HepG2 (cell line): ENCODE data around the gene SLC7A10. TPM values are rescaled to one million over a fixed set of nuclear protein-coding genes. Genes with fewer than 3 reads are reported as not detected.

Source experiments
- ELF4 ChIP-seq: sonication (generic); formaldehyde crosslinking; IDR thresholded peaks from 2 replicates; pipeline ENCODE4 v1.5.0; 2020; ENCODE audit warnings: missing genetic modification reagents, mild to moderate bottlenecking, moderate library complexity, borderline replicate concordance
- JARID2 ChIP-seq: sonication (generic); formaldehyde crosslinking; IDR thresholded peaks from 2 replicates; pipeline ENCODE4 v1.8.1; 2023; ENCODE audit warnings: missing genetic modification reagents, inconsistent platforms; ENCODE audit not compliant: insufficient replicate concordance
- MXD4 ChIP-seq: IDR thresholded peaks from 2 replicates; pipeline ENCODE4 v1.6.1; 2016; ENCODE audit warnings: mild to moderate bottlenecking, missing biosample characterization, missing genetic modification reagents
- MXI1 ChIP-seq: IDR thresholded peaks from 3 replicates; pipeline ENCODE4 v1.6.1; 2012; ENCODE audit warnings: low read depth, low read length, inconsistent platforms, borderline replicate concordance
- NCOA2 ChIP-seq: sonication (generic); formaldehyde crosslinking; IDR thresholded peaks from 2 replicates; pipeline ENCODE4 v1.8.0; 2022; ENCODE audit warnings: inconsistent platforms
- RBFOX2 ChIP-seq: fragments of 200-400 bp; formaldehyde crosslinking; IDR thresholded peaks from 2 replicates; pipeline ENCODE4 v1.6.1; 2017; ENCODE audit warnings: low read depth, mild to moderate bottlenecking, low read length
- REXO4 ChIP-seq: sonication (generic); formaldehyde crosslinking; IDR thresholded peaks from 2 replicates; pipeline ENCODE4 v1.8.0; 2022; ENCODE audit warnings: missing genetic modification reagents, mild to moderate bottlenecking, borderline replicate concordance
- SP4 ChIP-seq: sonication (generic); formaldehyde crosslinking; IDR thresholded peaks from 2 replicates; pipeline ENCODE4 v1.8.1; 2023; ENCODE audit warnings: mild to moderate bottlenecking, missing genetic modification reagents
- TARDBP ChIP-seq: sonication (generic); formaldehyde crosslinking; IDR thresholded peaks from 2 replicates; pipeline ENCODE4 v1.8.0; 2022; ENCODE audit warnings: mild to moderate bottlenecking, missing genetic modification reagents
- ZFY ChIP-seq: sonication (generic); formaldehyde crosslinking; IDR thresholded peaks from 2 replicates; pipeline ENCODE4 v1.4.0; 2020; ENCODE audit warnings: missing genetic modification reagents
- ZNF7 ChIP-seq: IDR thresholded peaks from 2 replicates; pipeline ENCODE4 v1.6.1; 2016; ENCODE audit warnings: missing biosample characterization, missing genetic modification reagents
- ZNF788 ChIP-seq: sonication (generic); formaldehyde crosslinking; IDR thresholded peaks from 2 replicates; pipeline ENCODE4 v1.5.0; 2020; ENCODE audit warnings: mild to moderate bottlenecking, missing genetic modification reagents, borderline replicate concordance
- polyA plus RNA-seq, 8 experiments: library from polyadenylated mRNA; depleted of rRNA in 3 of 8; stranded (reverse) in 7 of 8; unstranded in 1 of 8; fragments of >200 nt; fragmentation: Illumina TruSeq in 4 of 8; extraction: Trizol in 4 of 8; gene quantifications; 2 replicates each; pipeline versions ENCODE4 v1.2.1 to v1.2.3, GENCODE V29; 2011 to 2016; ENCODE audit warnings: low read depth in 4 of 8, missing spikeins in 1 of 8, mixed read lengths in 1 of 8; ENCODE audit not compliant: insufficient read depth in 1 of 8
- total RNA-seq, 5 experiments: library from RNA; depleted of rRNA; stranded (reverse); fragments of >200 nt; fragmentation: Illumina TruSeq; extraction: Trizol; gene quantifications; 2 replicates each; pipeline ENCODE4 v1.2.3, GENCODE V29; 2016; ENCODE audit warnings: low read depth in 1 of 5
- TF ChIP-seq, protein P1 (sequence below): sonication (generic); formaldehyde crosslinking; IDR thresholded peaks from 2 replicates; pipeline ENCODE4 v1.8.1; 2023; ENCODE audit warnings: missing genetic modification reagents, mild to moderate bottlenecking, borderline replicate concordance
- TF ChIP-seq, protein P2 (sequence below): sonication (generic); formaldehyde crosslinking; IDR thresholded peaks from 2 replicates; pipeline ENCODE4 v1.4.0; 2020; ENCODE audit warnings: missing genetic modification reagents
- TF ChIP-seq, protein P3 (sequence below): sonication (generic); formaldehyde crosslinking; IDR thresholded peaks from 2 replicates; pipeline ENCODE4 v1.5.0; 2020; ENCODE audit warnings: missing genetic modification reagents
- TF ChIP-seq, protein P4 (sequence below): IDR thresholded peaks from 2 replicates; pipeline ENCODE4 v1.6.1; 2016; ENCODE audit warnings: low read depth, borderline replicate concordance
- TF ChIP-seq, protein P5 (sequence below): sonication (generic); formaldehyde crosslinking; IDR thresholded peaks from 2 replicates; pipeline ENCODE4 v1.4.0; 2020; ENCODE audit warnings: missing genetic modification reagents
- TF ChIP-seq, protein P6 (sequence below): sonication (generic); formaldehyde crosslinking; IDR thresholded peaks from 2 replicates; pipeline ENCODE4 v1.5.1; 2020; ENCODE audit warnings: mild to moderate bottlenecking, missing genetic modification reagents, moderate library complexity

The SLC7A10 gene
- total and polyA plus RNA-seq, 2 of the 13 experiments (the other 11 are each of a cell fraction or from before 2014, with no cell fraction given): 1.1 to 2.2 TPM

DNA sequence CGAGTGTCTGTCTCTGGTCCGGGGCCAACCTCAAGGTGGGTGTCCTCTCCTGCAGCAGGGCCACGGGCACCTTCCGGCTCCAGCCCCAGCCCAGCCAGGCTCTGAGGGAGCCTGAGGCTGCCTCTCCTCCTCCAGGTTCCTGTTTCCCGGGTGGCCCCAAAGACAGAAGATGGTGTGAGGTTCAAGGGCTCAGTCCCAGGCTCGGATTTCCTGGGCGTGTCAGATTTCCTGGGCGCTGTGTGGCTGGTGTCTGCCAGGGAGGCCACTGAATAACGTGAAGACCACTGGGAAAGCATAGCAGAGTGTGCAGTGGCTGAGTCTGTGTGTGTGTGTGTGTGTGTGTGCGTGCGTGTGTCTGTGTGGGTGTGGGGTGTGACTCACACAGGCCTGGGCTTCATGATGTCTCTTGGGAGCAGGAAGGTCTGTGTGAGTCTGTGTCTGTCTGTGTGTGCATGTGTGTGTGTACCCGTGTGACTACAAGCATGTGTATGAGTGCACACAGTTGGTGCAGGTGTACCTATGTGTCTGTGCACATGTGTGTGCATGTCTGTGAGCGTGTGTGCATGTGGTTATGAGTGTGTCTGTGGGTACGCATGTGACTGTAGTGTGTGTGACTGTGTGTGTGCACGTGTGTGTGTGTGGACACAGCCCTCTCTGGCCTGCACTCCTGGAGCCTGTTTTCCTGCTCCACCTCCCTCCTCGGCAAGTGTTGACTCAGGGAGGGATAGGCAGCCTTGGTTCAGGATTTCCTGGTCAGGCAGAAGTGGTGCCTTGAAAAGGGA is 48.4 kb upstream of the SLC7A10 start (continued):
- TF ChIP-seq TARDBP (CRISPR knock-in tag): peak; percentile 90
- TF ChIP-seq, protein P1, sequence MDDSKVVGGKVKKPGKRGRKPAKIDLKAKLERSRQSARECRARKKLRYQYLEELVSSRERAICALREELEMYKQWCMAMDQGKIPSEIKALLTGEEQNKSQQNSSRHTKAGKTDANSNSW: no peak
- TF ChIP-seq NCOA2 (CRISPR knock-in tag): peak; percentile 63
- TF ChIP-seq, protein P2, sequence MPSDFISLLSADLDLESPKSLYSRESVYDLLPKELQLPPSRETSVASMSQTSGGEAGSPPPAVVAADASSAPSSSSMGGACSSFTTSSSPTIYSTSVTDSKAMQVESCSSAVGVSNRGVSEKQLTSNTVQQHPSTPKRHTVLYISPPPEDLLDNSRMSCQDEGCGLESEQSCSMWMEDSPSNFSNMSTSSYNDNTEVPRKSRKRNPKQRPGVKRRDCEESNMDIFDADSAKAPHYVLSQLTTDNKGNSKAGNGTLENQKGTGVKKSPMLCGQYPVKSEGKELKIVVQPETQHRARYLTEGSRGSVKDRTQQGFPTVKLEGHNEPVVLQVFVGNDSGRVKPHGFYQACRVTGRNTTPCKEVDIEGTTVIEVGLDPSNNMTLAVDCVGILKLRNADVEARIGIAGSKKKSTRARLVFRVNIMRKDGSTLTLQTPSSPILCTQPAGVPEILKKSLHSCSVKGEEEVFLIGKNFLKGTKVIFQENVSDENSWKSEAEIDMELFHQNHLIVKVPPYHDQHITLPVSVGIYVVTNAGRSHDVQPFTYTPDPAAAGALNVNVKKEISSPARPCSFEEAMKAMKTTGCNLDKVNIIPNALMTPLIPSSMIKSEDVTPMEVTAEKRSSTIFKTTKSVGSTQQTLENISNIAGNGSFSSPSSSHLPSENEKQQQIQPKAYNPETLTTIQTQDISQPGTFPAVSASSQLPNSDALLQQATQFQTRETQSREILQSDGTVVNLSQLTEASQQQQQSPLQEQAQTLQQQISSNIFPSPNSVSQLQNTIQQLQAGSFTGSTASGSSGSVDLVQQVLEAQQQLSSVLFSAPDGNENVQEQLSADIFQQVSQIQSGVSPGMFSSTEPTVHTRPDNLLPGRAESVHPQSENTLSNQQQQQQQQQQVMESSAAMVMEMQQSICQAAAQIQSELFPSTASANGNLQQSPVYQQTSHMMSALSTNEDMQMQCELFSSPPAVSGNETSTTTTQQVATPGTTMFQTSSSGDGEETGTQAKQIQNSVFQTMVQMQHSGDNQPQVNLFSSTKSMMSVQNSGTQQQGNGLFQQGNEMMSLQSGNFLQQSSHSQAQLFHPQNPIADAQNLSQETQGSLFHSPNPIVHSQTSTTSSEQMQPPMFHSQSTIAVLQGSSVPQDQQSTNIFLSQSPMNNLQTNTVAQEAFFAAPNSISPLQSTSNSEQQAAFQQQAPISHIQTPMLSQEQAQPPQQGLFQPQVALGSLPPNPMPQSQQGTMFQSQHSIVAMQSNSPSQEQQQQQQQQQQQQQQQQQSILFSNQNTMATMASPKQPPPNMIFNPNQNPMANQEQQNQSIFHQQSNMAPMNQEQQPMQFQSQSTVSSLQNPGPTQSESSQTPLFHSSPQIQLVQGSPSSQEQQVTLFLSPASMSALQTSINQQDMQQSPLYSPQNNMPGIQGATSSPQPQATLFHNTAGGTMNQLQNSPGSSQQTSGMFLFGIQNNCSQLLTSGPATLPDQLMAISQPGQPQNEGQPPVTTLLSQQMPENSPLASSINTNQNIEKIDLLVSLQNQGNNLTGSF (CRISPR knock-in tag): no peak
- TF ChIP-seq ELF4 (CRISPR knock-in tag): no peak
- TF ChIP-seq MXI1: 0 out of 3 replicates have a peak, but pooled peaks have one; percentile 50
- no peak for TF ChIP-seq JARID2 (CRISPR knock-in tag)
- TF ChIP-seq ZFY (CRISPR knock-in tag): peak; percentile 71
- no peak for TF ChIP-seq RBFOX2
- TF ChIP-seq REXO4: no peak
- TF ChIP-seq, protein P3, sequence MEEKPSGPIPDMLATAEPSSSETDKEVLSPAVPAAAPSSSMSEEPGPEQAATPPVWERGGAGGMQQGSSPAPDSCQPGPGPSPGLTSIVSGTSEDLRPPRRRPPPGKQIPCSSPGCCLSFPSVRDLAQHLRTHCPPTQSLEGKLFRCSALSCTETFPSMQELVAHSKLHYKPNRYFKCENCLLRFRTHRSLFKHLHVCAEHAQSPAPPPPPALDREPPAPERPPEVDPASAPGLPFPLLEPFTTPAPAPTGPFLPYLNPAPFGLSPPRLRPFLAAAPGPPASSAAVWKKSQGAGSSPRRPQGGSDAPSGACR (CRISPR knock-in tag): no peak
- TF ChIP-seq, protein P4, sequence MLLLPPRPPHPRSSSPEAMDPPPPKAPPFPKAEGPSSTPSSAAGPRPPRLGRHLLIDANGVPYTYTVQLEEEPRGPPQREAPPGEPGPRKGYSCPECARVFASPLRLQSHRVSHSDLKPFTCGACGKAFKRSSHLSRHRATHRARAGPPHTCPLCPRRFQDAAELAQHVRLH: 0 out of 2 replicates have a peak, but pooled peaks have one; percentile 39
- TF ChIP-seq ZNF788 (CRISPR knock-in tag): peak; percentile 70; the same call in 1 of the 2 replicates
- TF ChIP-seq, protein P5, sequence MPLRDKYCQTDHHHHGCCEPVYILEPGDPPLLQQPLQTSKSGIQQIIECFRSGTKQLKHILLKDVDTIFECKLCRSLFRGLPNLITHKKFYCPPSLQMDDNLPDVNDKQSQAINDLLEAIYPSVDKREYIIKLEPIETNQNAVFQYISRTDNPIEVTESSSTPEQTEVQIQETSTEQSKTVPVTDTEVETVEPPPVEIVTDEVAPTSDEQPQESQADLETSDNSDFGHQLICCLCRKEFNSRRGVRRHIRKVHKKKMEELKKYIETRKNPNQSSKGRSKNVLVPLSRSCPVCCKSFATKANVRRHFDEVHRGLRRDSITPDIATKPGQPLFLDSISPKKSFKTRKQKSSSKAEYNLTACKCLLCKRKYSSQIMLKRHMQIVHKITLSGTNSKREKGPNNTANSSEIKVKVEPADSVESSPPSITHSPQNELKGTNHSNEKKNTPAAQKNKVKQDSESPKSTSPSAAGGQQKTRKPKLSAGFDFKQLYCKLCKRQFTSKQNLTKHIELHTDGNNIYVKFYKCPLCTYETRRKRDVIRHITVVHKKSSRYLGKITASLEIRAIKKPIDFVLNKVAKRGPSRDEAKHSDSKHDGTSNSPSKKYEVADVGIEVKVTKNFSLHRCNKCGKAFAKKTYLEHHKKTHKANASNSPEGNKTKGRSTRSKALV (CRISPR knock-in tag): no peak
- TF ChIP-seq MXD4 (CRISPR knock-in tag): peak; percentile 61; the same call in 1 of the 2 replicates
- TF ChIP-seq SP4 (CRISPR knock-in tag): no peak; the same call in 1 of the 2 replicates
- no peak for TF ChIP-seq ZNF7 (CRISPR knock-in tag)
- TF ChIP-seq, protein P6, sequence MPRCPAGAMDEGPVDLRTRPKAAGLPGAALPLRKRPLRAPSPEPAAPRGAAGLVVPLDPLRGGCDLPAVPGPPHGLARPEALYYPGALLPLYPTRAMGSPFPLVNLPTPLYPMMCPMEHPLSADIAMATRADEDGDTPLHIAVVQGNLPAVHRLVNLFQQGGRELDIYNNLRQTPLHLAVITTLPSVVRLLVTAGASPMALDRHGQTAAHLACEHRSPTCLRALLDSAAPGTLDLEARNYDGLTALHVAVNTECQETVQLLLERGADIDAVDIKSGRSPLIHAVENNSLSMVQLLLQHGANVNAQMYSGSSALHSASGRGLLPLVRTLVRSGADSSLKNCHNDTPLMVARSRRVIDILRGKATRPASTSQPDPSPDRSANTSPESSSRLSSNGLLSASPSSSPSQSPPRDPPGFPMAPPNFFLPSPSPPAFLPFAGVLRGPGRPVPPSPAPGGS (CRISPR knock-in tag): no peak; the same call in 1 of the 2 replicates
